Neural crest cell (in vitro differentiated cells): ENCODE data around the gene GLRX5. TPM values are rescaled to one million over a fixed set of nuclear protein-coding genes. Genes with fewer than 3 reads are reported as not detected.

Source experiments
- DNase-seq: peaks from one replicate; pipeline ENCODE4 v3.0.0; 2021; ENCODE audit warnings: low read depth, mixed read lengths, low spot score
- H3K27ac Mint-ChIP-seq: one replicate; pipeline ENCODE4 v1.8.0; 2021; ENCODE audit warnings: mild to moderate bottlenecking, mixed read lengths; ENCODE audit not compliant: unreplicated experiment
- H3K27me3 Mint-ChIP-seq: 2 replicates; pipeline ENCODE4 v1.8.0; 2021; ENCODE audit warnings: low read depth, mild to moderate bottlenecking, mixed read lengths
- H3K36me3 Mint-ChIP-seq: 2 replicates; pipeline ENCODE4 v1.8.0; 2021; ENCODE audit warnings: low read depth, mild to moderate bottlenecking, mixed read lengths
- H3K4me1 Mint-ChIP-seq: 2 replicates; pipeline ENCODE4 v1.8.0; 2021; ENCODE audit warnings: mixed read lengths
- H3K4me3 Mint-ChIP-seq: one replicate; pipeline ENCODE4 v1.8.0; 2021; ENCODE audit warnings: mild to moderate bottlenecking, mixed read lengths
- H3K9me3 Mint-ChIP-seq: 2 replicates; pipeline ENCODE4 v1.8.0; 2021; ENCODE audit warnings: mixed read lengths
- CTCF ChIP-seq: fragments of 200-600 bp; sonication (generic); conservative IDR thresholded peaks from 2 replicates; pipeline ENCODE4 v1.5.0; 2021; ENCODE audit warnings: antibody characterized with exemption, mild to moderate bottlenecking
- total RNA-seq: library from RNA; stranded (reverse); gene quantifications from 2 replicates; pipeline ENCODE4 v1.2.1, GENCODE V29; 2021

GLRX5 gene
- total RNA-seq, 1 donor from 2014 or later, result 69.3 TPM

GRCh38 chr14:95561001-95561412 lies 26.2 kb downstream of the GLRX5 start:
- Mint-ChIP-seq H3K9me3 (no peaks in the 10 kb centered on the region), H3K27me3 (no peaks in the 10 kb centered on the region), H3K4me1 (peaks cover 9% of the 10 kb centered on the region), H3K27ac (no peak overlapping the region), H3K4me3 (no peak overlapping the region), H3K36me3 (no peaks in the 10 kb centered on the region)
- peak; percentile 99 for TF ChIP-seq CTCF
- DNase-seq, result peak; percentile 98

GRCh38 chr14:95562892-95563685 lies 28.2 kb downstream of the GLRX5 start:
- Mint-ChIP-seq H3K4me1 (peaks cover 9% of the 10 kb centered on the region), H3K27ac (no peak overlapping the region), H3K9me3 (no peaks in the 10 kb centered on the region), H3K27me3 (no peaks in the 10 kb centered on the region), H3K4me3 (no peak overlapping the region), H3K36me3 (no peaks in the 10 kb centered on the region)
- TF ChIP-seq CTCF, result no peak
- DNase-seq, result no peak

- Mint-ChIP-seq H3K36me3 (no peaks in the 10 kb centered on the region), H3K4me3 (no peak overlapping the region), H3K27ac (no peak overlapping the region), H3K9me3 (no peaks in the 10 kb centered on the region), H3K4me1 (peaks cover 9% of the 10 kb centered on the region), H3K27me3 (no peaks in the 10 kb centered on the region)
- no peak for DNase-seq
- no peak for TF ChIP-seq CTCF
Observed at GRCh38 chr14:95564060-95564459, 29.2 kb downstream of the GLRX5 start.

- Mint-ChIP-seq H3K4me3 (no peak overlapping the region), H3K27me3 (no peaks in the 10 kb centered on the region), H3K27ac (no peak overlapping the region), H3K9me3 (no peaks in the 10 kb centered on the region), H3K36me3 (no peaks in the 10 kb centered on the region), H3K4me1 (no peaks in the 10 kb centered on the region)
- no peak for DNase-seq
- TF ChIP-seq CTCF, result no peak
Observed at GRCh38 chr14:95569440-95569839, 34.6 kb downstream of the GLRX5 start.

GRCh38 chr14:95573313-95573712 lies 38.5 kb downstream of the GLRX5 start:
- no peak overlapping the region for H3K27ac Mint-ChIP-seq

More at GRCh38 chr14:95573313-95573712, 38.5 kb downstream of the GLRX5 start:
- Mint-ChIP-seq H3K9me3 (no peaks in the 10 kb centered on the region), H3K36me3 (no peaks in the 10 kb centered on the region), H3K27me3 (no peaks in the 10 kb centered on the region), H3K4me3 (no peak overlapping the region), H3K4me1 (peaks cover 5% of the 10 kb centered on the region)
- DNase-seq, result no peak
- no peak for TF ChIP-seq CTCF
